Measurements from ENCODE around the gene VPS37B.
"Not testable (repeated sequence)": the region's sequence is repeated elsewhere in the genome, so short reads cannot be mapped to it uniquely, and the experiment has no call there.

- TF ChIP-seq CTCF, POLR2A (IDR thresholded peaks at IDR 0.05): not testable (repeated sequence)
Observed at GRCh38 chr12:122892724-122893123, 3.2 kb downstream of the VPS37B start.

Data from uterus (tissue), 2 donors.